ENCODE results near the gene KIDINS220. TPM values are rescaled to one million over a fixed set of nuclear protein-coding genes. Genes with fewer than 3 reads are reported as not detected.

The KIDINS220 gene
- total RNA-seq, 1 experiment from 2014 or later = 20.1 TPM

GRCh38 chr2:8709611-8710010 is 127.8 kb downstream of the KIDINS220 start:
- CTCF ChIA-PET = no interaction called here
- RAD21 ChIA-PET (ENCODE audit: low non-redundant PET in 1 of 2, low total read pairs in 2 of 2, uncharacterized antibody in 2 of 2, unreplicated experiment in 2 of 2) = no interaction called here

More at GRCh38 chr2:8709611-8710010, 127.8 kb downstream of the KIDINS220 start:
- no peak for TF ChIP-seq CTCF (IDR thresholded peaks at IDR 0.05 in 2 of 3, conservative IDR thresholded peaks at IDR 0.05 in 1 of 3; ENCODE audit: borderline replicate concordance in 1 of 3, insufficient read depth in 1 of 3, low read depth in 2 of 3, low read length in 2 of 3)
- no peak for TF ChIP-seq EZH2 (IDR thresholded peaks at IDR 0.05)
- TF ChIP-seq POLR2AphosphoS5 (IDR thresholded peaks at IDR 0.05; ENCODE audit: low read depth, low read length) = no peak
- TF ChIP-seq RAD21 (IDR thresholded peaks at IDR 0.05; ENCODE audit: low read depth) = no peak
- no peak for TF ChIP-seq TCF7L2 (IDR thresholded peaks at IDR 0.05; ENCODE audit: borderline replicate concordance, extremely low read depth, insufficient read depth, insufficient read length)
- TF ChIP-seq FOSL1 (IDR thresholded peaks at IDR 0.05; ENCODE audit: low read depth) = no peak
- TF ChIP-seq SP1 (IDR thresholded peaks at IDR 0.05; ENCODE audit: low read depth) = no peak
- TF ChIP-seq ATF3 (IDR thresholded peaks at IDR 0.05) = no peak
- no peak for TF ChIP-seq JUND (IDR thresholded peaks at IDR 0.05)
- no peak for TF ChIP-seq ZFX (IDR thresholded peaks at IDR 0.05)
- TF ChIP-seq MAX (IDR thresholded peaks at IDR 0.05) = no peak
- TF ChIP-seq CBX3 (IDR thresholded peaks at IDR 0.05; ENCODE audit: low read depth) = no peak
- TF ChIP-seq EZH2phosphoT487 (IDR thresholded peaks at IDR 0.05; ENCODE audit: borderline replicate concordance) = no peak
- TF ChIP-seq REST (IDR thresholded peaks at IDR 0.05; ENCODE audit: low read depth) = no peak
- TF ChIP-seq YY1 (IDR thresholded peaks at IDR 0.05; ENCODE audit: extremely low read depth, insufficient replicate concordance, low read depth, low read length) = no peak
- no peak for TF ChIP-seq ZBTB33 (IDR thresholded peaks at IDR 0.05; ENCODE audit: extremely low read depth, insufficient replicate concordance, low read length)
- no peak for TF ChIP-seq ZNF274 (IDR thresholded peaks at IDR 0.05; ENCODE audit: low read depth, low read length)
- Histone ChIP-seq H3K9ac (ENCODE audit: low read length) (no peak overlapping the region), H3K9me3 (ENCODE audit: control insufficient read depth in 1 of 2, insufficient read depth in 1 of 2, low read depth in 1 of 2, low read length in 2 of 2) (no peaks in the 10 kb centered on the region), H3K27ac (ENCODE audit: low read depth, low read length) (no peak overlapping the region), H3K27me3 (ENCODE audit: insufficient read depth, low read length) (no peaks in the 10 kb centered on the region), H3K79me2 (ENCODE audit: insufficient read depth, low read length) (no peaks in the 10 kb centered on the region), H3K4me3 (replicated peaks in 1 of 2; ENCODE audit: low read depth in 1 of 2, low read length in 2 of 2) (no peak overlapping the region), H3K4me1 (ENCODE audit: control insufficient read depth in 1 of 2, insufficient read depth in 2 of 2, low read length in 2 of 2) (no peaks in the 10 kb centered on the region), H3K36me3 (ENCODE audit: control insufficient read depth in 1 of 2, insufficient read depth in 2 of 2, low read length in 2 of 2) (no peaks in the 10 kb centered on the region), H4K20me1 (ENCODE audit: insufficient read depth) (no peaks in the 10 kb centered on the region), H2AFZ (ENCODE audit: low read depth, low read length, poor library complexity, severe bottlenecking) (no peak overlapping the region), H3K4me2 (ENCODE audit: low read length) (no peak overlapping the region), H3K9me2 (ENCODE audit: insufficient read depth) (no peaks in the 10 kb centered on the region)
- no peak for DNase-seq (ENCODE audit: low read depth, low spot score)
- POLR2A ChIA-PET = no interaction called here
- no TSS peak for BruUV-seq (replicated peaks)
- no peak for ATAC-seq
- intact Hi-C loops (cut with micrococcal nuclease) = no loop called here
